GM12892 (cell line): Measurements from ENCODE around the gene VWA3A.

Experiments used
- POLR2A ChIP-seq: IDR thresholded peaks from 2 replicates; pipeline ENCODE4 v1.6.1; 2011; ENCODE audit warnings: low read depth, low read length, control low read depth
- TAF1 ChIP-seq: IDR thresholded peaks from 2 replicates; pipeline ENCODE4 v1.6.1; 2011; ENCODE audit warnings: low read depth, mild to moderate bottlenecking, control low read depth, low read length, borderline replicate concordance

DNA sequence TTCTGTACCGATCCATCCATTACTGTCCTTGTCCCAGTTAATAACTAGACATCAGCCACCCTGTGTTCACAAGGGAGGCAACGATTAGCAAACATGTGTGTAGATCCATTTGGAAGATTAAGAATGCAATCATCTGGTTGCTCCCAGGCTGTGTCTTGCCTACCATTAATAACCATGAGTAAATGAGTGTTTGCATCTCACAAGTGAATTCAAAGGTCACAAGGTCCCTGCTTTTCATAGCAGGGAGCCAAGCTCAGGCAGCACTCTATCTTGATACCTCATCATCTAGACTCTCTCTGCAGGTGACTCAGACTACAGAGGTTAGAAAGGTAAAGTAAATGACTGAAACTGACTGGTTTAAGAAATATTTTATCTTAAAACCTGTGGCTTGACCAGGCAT, 25.3 kb downstream of the VWA3A start:
- TF ChIP-seq POLR2A (no peak), TAF1 (no peak)
